HEK293 (cell line): Measurements from ENCODE around the gene UBASH3B.

Source experiments
- CTCF ChIA-PET: fragments of 350-600 bp; formaldehyde crosslinking; extraction: SDS; loops from one replicate; lab custom pipeline; 2021; ENCODE audit warnings: antibody characterized with exemption; lab: Yijun Ruan, JAX
- POLR2A ChIA-PET: fragments of 300-600 bp; formaldehyde crosslinking; extraction: SDS; loops from one replicate; lab custom pipeline; 2020; ENCODE audit warnings: antibody characterized with exemption, inconsistent platforms; lab: Yijun Ruan, JAX
- H3K27ac ChIP-seq: fragments of 200-500 bp; sonication (Bioruptor generic); 2 replicates; pipeline ENCODE4 v1.5.1; 2014; ENCODE audit warnings: low read depth, low read length, control low read depth, inconsistent platforms; ENCODE audit errors: extremely low read depth
- H3K36me3 ChIP-seq, 2 experiments: fragments of 200-500 bp in 1 of 2; sonication (Bioruptor generic) in 1 of 2; 1 replicate in 1 of 2; 2 replicates in 1 of 2; pipeline ENCODE4 v1.5.1; 2014 to 2017; ENCODE audit warnings: inconsistent platforms in 2 of 2, low read length in 2 of 2; ENCODE audit not compliant: control insufficient read depth in 2 of 2, insufficient read depth in 1 of 2
- H3K4me1 ChIP-seq: fragments of 200-500 bp; sonication (Bioruptor generic); 2 replicates; pipeline ENCODE4 v1.5.1; 2014; ENCODE audit warnings: mild to moderate bottlenecking, low read length, inconsistent platforms; ENCODE audit not compliant: control insufficient read depth, insufficient read depth
- H3K4me3 ChIP-seq: 2 replicates; pipeline ENCODE4 v1.5.1; 2011; ENCODE audit warnings: low read depth, mild to moderate bottlenecking, control low read depth, low read length, moderate library complexity
- H3K9me3 ChIP-seq: fragments of 200-500 bp; sonication (Bioruptor generic); 2 replicates; pipeline ENCODE4 v1.5.1; 2014; ENCODE audit warnings: low read depth, low read length, inconsistent platforms; ENCODE audit not compliant: control insufficient read depth, insufficient read depth
- CTCF ChIP-seq: fragments of 450-650 bp; formaldehyde crosslinking; IDR thresholded peaks from 2 replicates; pipeline ENCODE4 v1.5.1; 2016; ENCODE audit warnings: missing biosample characterization, missing genetic modification characterization
- KLF16 ChIP-seq: fragments of 450-650 bp; formaldehyde crosslinking; IDR thresholded peaks from 2 replicates; pipeline ENCODE4 v1.5.1; 2017; ENCODE audit warnings: missing biosample characterization, missing genetic modification characterization
- KLF9 ChIP-seq: fragments of 450-650 bp; formaldehyde crosslinking; IDR thresholded peaks from 2 replicates; pipeline ENCODE4 v1.5.1; 2016; ENCODE audit warnings: missing biosample characterization, missing genetic modification characterization, low read depth
- RBAK ChIP-seq: fragments of 450-650 bp; formaldehyde crosslinking; IDR thresholded peaks from 2 replicates; pipeline ENCODE4 v1.5.1; 2016; ENCODE audit warnings: missing biosample characterization, missing genetic modification characterization
- REST ChIP-seq: fragments of 450-650 bp; formaldehyde crosslinking; IDR thresholded peaks from 2 replicates; pipeline ENCODE4 v1.5.1; 2016; ENCODE audit warnings: missing biosample characterization, missing genetic modification characterization
- SP2 ChIP-seq: fragments of 450-650 bp; formaldehyde crosslinking; IDR thresholded peaks from 2 replicates; pipeline ENCODE4 v1.5.1; 2016; ENCODE audit warnings: missing biosample characterization, missing genetic modification characterization
- ZNF114 ChIP-seq: fragments of 450-650 bp; formaldehyde crosslinking; IDR thresholded peaks from 2 replicates; pipeline ENCODE4 v1.5.0; 2017; ENCODE audit warnings: missing biosample characterization, missing genetic modification characterization
- ZNF184 ChIP-seq: fragments of 450-650 bp; IDR thresholded peaks from 2 replicates; pipeline ENCODE4 v1.5.1; 2018; ENCODE audit warnings: missing biosample characterization, mild to moderate bottlenecking, missing genetic modification characterization
- ZNF19 ChIP-seq: fragments of 450-650 bp; formaldehyde crosslinking; IDR thresholded peaks from 2 replicates; pipeline ENCODE4; 2016; ENCODE audit warnings: missing biosample characterization, missing genetic modification characterization, low read depth
- ZNF202 ChIP-seq: fragments of 450-650 bp; formaldehyde crosslinking; IDR thresholded peaks from 2 replicates; pipeline ENCODE4 v1.5.1; 2016; ENCODE audit warnings: missing biosample characterization, missing genetic modification characterization, borderline replicate concordance
- ZNF354C ChIP-seq: fragments of 450-650 bp; formaldehyde crosslinking; IDR thresholded peaks from 2 replicates; pipeline ENCODE4 v1.5.1; 2016; ENCODE audit warnings: missing biosample characterization, missing genetic modification characterization, low read depth, borderline replicate concordance
- ZNF654 ChIP-seq: fragments of 450-650 bp; formaldehyde crosslinking; IDR thresholded peaks from 2 replicates; pipeline ENCODE4 v1.5.1; 2016; ENCODE audit warnings: low read depth, missing biosample characterization, missing genetic modification characterization

UBASH3B gene

GRCh38 chr11:122627745-122628144 is 27.8 kb upstream of the UBASH3B start:
- ChIA-PET CTCF (interaction anchor here (0.6 to 15.3 kb wide), 17 partner anchors 8 to 236 kb away, joined by 3 to 171 read pairs (median 10); partner anchors contain the start of gene UBASH3B), POLR2A (interaction anchor here (1.4 kb wide), 1 partner anchor 28 kb away, joined by 3 read pairs; no protein-coding TSS in a partner anchor)
- Histone ChIP-seq H3K4me1 (no peaks in the 10 kb centered on the region), H3K27ac (no peak overlapping the region), H3K9me3 (no peaks in the 10 kb centered on the region), H3K4me3 (no peak overlapping the region), H3K36me3 (no peaks in the 10 kb centered on the region)
- TF ChIP-seq ZNF114 (tag by site-specific recombination) (no peak), REST (tag by site-specific recombination) (no peak), KLF16 (tag by site-specific recombination) (no peak), ZNF202 (tag by site-specific recombination) (no peak), ZNF354C (tag by site-specific recombination) (no peak), CTCF (tag by site-specific recombination) (no peak), KLF9 (tag by site-specific recombination) (no peak), SP2 (no peak)

- POLR2A ChIA-PET: no interaction called here
- no peak overlapping the region for H3K4me3 ChIP-seq
- CTCF ChIA-PET: interaction anchor here (0.6 to 15.3 kb wide), 51 partner anchors 9 to 639 kb away, joined by 3 to 171 read pairs (median 4); partner anchors contain the start of gene UBASH3B
These were observed 26.5 kb upstream of the UBASH3B start for GRCh38 chr11:122628810-122629555.

More at GRCh38 chr11:122628810-122629555, 26.5 kb upstream of the UBASH3B start:
- TF ChIP-seq CTCF (tag by site-specific recombination): peak; percentile 47; the same call in 1 of the 2 replicates
- no peak for TF ChIP-seq ZNF19 (tag by site-specific recombination)
- no peak for TF ChIP-seq ZNF184 (tag by site-specific recombination)
- peak; percentile 80 for TF ChIP-seq ZNF654 (tag by site-specific recombination)
- TF ChIP-seq RBAK (tag by site-specific recombination): no peak
- no peaks in the 10 kb centered on the region for H3K9me3 ChIP-seq
- H3K27ac ChIP-seq: no peak overlapping the region
- no peaks in the 10 kb centered on the region for H3K36me3 ChIP-seq
- H3K4me1 ChIP-seq: no peaks in the 10 kb centered on the region
